Activated naive CD4-positive, alpha-beta T cell (primary cell): ENCODE data around the gene TAP2.

ENCODE experiments used
- DNase-seq, 4 experiments: peaks; one replicate each; lab custom pipeline; 2025; lab: John Stamatoyannopoulos, UW

The TAP2 gene

DNA sequence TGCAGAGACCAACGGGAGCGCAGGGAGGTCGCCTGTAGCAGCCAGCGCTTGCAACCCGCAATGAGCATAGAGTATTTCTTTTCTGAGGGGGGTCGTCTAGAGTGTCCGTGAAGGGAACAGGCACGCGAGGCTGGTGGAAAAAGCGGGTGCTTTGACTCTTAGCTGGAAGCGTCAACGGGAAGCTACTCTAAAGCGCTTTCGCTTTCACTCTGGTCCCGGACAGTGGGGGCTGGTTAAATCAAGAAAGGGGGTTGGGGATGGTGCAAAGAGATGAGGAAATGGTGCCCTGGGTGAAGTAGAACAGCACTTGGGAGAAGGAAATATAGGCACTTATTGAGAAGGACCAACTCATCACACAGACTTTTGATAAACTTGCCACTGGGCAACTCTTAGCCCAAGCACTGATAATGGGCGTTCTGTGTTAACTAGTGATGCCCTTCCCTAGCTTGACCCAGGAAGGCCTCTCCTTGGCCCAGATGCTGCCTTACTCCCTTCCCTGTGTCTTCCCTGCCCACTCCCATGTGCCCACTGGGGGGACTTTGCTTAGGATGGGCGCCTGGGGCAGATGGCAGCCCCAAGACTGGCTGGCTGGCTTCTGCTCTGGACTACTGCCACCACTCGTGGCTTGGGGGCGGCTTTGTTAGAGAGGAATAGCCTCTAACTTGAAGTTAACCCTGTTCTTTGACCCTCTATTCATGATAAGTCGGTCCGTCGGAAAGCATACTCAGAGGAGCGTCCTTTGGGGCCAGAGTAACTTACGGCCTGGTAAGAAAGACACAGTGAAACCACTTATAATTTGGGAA is 16.0 kb upstream of the TAP2 start:
- peak in 2 of 4 experiments; percentile 47 to 50 for DNase-seq

- peak; percentile 91 to 95 (median 92) for DNase-seq
These were observed 15.2 kb upstream of the TAP2 start, which contains the start of the genes PSMB9 and TAP1 for GRCh38 chr6:32853541-32854375. Gene PSMB9, plus strand, starts transcription at chr6:32854192. Its CDS starts 38 bp downstream, at chr6:32854230. Gene TAP1, minus strand, starts transcription at chr6:32853704. Its CDS starts 68 bp downstream, at chr6:32853636.

- DNase-seq: peak; percentile 35 to 53 (median 50)
These were observed 14.5 kb upstream of the TAP2 start for GRCh38 chr6:32852844-32853540.

- DNase-seq: no peak
These were observed 13.7 kb upstream of the TAP2 start for GRCh38 chr6:32852018-32852843.

DNA sequence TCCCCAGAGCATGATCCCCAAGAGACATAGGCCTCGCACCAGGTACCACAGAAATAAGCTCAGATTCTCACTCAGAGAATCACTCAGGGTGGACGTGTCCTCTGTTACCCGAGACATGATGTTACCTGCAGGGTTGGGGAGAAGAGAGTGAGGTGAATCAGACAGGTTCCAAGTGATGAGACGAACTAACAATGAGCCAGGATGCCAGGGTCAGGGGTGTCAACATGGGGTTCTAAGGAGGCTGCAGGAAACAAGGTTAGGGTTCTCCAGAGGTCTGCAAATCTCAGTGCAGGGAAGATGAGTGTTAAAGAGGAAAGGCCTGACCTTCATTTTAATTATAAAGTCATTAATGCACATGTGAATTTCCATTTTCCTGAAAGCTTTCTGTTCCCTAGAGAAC is 12.5 kb upstream of the TAP2 start:
- no peak for DNase-seq

DNA sequence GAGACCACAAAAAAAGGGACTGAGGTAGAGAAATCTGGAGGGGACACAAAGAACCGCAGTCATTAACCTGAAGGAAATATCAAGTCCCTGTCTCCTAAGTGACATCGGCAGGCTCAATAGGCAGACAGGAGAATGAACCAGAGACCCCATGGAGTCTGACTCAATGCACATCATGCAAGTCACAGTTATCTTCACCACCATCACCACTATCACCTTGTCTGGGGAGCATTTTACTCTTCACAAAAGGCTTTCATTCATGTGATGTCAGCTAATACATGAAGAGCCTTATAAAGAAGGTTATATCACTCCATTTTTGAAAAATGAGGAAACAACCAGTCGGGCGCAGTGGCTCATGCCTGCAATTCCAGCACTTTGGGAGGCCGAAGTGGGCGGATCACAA is 10.6 kb upstream of the TAP2 start:
- DNase-seq: no peak

GRCh38 chr6:32847795-32848194 is 9.3 kb upstream of the TAP2 start:
- DNase-seq: no peak

DNA sequence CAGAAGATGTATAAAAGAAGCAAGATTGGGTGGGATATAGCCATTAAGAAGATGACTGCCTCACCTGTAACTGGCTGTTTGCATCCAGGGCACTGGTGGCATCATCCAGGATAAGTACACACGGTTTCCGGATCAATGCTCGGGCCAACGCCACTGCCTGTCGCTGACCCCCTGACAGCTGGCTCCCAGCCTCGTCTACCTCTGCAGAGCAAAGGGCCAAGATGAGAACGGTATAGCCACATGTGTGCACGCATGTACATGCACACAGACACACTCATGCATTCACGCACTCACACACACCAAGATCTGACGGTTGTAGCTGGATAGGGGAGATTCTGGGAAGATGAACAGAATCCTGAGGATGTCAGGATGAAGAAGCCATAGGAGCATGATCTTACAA is 8.5 kb upstream of the TAP2 start:
- DNase-seq: no peak

GRCh38 chr6:32845384-32845884 is 6.9 kb upstream of the TAP2 start:
- no peak for DNase-seq

DNA sequence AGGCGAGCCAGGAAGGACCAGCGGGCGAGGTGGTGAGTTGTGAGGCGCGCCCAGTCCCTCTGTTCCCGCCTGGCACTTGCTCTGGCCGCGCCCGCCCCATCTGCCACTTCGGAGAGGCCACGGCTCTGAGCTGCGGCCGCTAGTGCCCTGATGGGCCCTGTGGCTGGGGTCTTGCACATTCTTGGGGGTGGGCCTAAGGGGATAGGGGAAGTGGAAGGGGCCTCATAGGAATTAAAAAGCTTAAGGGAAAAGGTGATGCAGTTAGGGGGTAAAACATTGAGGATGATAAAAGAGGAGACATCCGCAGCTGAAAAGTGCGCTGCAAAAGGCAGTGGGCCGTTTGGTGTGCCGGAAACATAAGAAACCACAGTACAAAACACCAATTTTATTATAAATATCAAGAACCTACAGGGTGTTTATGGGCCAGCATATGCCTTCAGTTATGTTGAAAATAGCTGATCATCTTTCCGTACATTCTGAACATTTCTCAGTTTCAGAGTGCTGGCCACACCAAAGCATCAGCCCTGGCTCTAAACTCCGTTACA is 6.4 kb upstream of the TAP2 start:
- DNase-seq: no peak

- DNase-seq: peak; percentile 81 to 98 (median 96)
These were observed 5.7 kb upstream of the TAP2 start, which contains the start of gene PSMB8 for GRCh38 chr6:32843979-32844838. Gene PSMB8, minus strand, starts transcription at chr6:32844047. Its CDS starts 51 bp downstream, at chr6:32843996.

DNA sequence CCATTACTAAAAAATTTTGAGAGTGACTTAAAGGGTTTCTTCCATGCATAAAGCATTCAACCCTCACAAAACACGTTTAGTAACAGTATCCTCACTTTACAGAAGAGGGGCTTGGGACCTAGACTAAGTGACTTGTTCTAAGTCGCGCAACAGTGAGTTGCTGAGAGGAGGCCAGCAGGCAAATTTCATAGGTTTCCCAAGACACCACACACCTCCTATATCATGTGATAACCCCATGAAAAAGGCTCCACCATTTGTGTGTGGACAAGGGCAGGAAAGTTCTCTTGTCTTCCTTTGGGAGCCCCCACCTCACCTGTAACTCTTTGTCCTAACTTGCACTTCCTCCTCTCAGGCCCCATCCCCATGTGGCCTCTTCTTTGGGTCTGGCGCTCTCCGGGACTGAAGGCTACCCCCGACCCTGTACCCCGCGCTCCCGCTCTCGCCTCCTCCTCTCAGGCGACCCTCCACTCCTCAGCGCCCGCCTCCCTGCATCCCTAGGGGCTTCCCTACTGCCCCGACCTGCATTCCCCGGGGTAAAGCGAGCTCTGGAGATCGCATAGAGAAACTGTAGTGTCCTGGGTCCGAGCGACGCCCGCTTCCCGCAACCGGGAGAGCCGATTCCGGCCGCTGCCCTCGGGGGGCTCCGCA is 4.9 kb upstream of the TAP2 start:
- DNase-seq: no peak

DNA sequence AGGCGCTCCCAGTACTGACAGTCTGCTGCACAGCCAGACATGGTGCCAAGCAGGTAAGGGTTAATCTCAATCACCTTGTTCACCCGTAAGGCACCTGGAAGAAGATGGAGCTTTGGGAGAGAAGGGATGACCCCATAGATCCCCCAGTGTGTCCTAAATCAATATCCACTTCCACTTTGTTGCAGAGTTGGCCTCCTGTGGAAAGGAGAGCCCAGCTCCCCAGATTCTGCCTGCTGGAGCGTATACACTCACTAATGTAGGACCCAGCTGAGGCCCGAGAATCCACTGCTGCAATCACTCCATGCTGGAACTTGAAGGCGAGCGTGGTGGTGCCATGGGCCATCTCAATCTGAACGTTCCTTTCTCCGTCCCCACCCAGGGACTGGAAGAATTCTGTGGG is 4.2 kb upstream of the TAP2 start:
- DNase-seq: no peak

GRCh38 chr6:32842021-32842650 is 3.6 kb upstream of the TAP2 start:
- DNase-seq: no peak

DNA sequence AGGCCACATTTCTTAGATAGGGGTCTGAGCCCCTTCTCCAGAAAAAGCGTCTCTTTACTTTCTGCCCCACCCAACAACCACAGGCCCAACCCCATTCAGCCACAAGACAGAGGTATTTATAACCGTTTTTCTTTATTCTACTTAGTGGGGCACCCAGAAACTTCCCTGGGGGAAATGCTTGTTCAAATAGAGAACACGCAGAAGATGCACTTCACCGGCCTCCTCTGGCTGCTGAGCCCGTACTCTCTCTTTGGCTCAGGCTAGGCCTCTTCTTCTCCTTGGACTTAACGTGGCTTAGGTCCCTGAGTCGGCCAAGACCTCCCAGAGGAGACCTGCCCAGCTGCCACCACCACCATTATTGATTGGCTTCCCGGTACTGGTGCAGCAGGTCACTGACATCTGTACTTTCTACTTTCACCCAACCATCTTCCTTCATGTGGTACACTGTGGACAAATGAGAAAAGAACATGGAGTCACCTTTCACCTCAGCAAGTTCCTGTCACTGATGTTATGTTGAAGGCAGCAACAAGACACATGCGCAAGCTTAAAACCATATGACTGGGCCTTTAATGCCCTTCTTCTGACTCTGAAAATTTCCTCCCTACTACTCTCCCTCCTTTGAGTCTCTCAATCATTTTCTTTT is 2.2 kb upstream of the TAP2 start:
- no peak for DNase-seq

- no peak for DNase-seq
These were observed 817 bp upstream of the TAP2 start for GRCh38 chr6:32839356-32839755.

DNA sequence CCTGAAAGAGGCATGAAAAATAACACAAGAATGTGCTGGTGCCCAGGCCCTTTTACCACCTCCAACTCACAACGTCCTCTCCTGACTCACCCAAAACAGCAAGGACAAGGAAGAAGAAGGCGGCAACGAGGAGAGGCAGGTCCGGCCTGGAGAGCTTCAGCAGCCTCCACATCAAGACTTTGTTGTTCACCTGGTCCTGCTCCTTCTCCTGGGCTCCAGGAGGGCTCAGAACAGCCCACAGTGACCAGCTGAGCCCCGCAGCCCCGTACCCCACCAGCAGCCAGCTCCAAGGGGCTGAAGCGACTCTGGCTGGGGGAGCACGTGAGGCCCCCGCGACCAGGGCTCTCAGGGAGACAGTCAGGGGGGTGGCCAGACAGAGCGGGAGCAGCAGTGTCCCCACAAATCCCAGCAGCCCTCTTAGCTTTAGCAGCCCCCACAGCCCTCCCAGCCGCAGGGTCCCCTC is 857 bp downstream of the TAP2 start:
- no peak for DNase-seq

DNA sequence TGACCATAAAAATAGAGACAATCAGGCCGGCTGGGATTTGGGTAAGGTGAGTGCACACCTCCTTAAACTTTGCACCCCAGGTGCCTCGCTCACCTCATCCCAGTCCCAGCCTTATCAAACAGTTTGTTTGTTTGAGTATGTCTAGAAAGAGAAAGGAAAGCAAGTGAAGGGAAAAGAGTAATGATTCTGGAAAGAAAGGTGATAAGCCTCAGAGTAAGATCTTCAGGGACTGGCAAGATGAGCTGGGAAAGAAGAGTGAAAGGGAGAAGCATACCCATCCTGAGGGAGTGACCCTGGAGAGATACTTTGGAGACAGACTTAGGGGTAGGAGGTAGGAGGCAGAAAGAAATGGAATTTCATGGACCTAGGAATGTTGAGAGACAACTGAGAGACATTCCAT is 1.7 kb downstream of the TAP2 start:
- DNase-seq: no peak
